ENCODE results near the gene PAFAH1B1.
A peak's percentile ranks its signal among the peaks of the same experiment; 100 is the strongest.

The PAFAH1B1 gene

DNA sequence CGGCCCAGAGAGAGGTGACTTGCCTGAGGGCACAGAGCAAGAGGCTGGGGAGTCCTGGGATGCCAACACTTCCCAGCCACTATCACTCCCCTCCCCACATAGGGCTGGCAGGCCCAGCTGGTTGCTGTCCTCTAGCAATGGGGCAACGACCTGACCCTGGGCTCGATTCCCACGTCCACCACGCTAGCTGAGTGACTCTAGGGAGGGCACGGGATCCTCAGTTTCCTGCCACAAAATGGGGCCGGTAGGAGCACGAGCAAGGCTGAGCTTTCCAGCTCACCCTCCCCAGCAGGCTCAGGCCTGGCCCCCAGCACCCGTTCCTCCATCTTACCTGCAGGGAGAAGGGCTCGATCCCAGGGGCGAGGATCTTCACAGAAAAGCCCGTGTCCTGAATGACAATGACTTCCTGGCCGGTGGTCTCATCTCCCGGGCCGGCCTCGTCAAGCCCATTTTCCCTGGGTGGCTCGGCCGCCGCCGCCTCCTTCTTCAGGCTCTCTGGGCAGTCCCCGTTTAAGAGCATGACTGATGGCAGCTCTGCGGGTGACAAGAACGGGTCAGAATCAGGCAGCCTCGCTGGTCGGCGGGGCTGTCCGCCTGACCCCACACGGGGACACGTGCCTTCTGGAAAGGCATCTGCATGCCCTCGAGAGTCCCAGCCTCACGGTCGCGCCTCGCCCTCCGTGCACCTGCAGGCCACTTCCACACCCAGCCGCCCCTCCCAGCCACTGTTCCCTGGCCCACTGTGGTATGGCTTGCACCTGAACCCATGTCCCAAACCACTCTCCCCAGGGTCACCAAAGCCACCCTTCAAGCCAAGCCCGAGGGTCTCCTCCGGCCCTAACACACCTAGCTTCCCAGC is 110.8 kb downstream of the PAFAH1B1 start:
- DNase-seq: no peak

GRCh38 chr17:2704890-2705248 is 111.4 kb downstream of the PAFAH1B1 start:
- no peak for DNase-seq

GRCh38 chr17:2705263-2705662 is 111.8 kb downstream of the PAFAH1B1 start:
- DNase-seq: no peak

- DNase-seq: no peak
Observed at GRCh38 chr17:2705888-2706795, 112.7 kb downstream of the PAFAH1B1 start.

- no peak for DNase-seq
Observed at GRCh38 chr17:2706911-2707510, 113.6 kb downstream of the PAFAH1B1 start.

GRCh38 chr17:2707721-2708584 is 114.5 kb downstream of the PAFAH1B1 start:
- peak; percentile 23 for DNase-seq

DNA sequence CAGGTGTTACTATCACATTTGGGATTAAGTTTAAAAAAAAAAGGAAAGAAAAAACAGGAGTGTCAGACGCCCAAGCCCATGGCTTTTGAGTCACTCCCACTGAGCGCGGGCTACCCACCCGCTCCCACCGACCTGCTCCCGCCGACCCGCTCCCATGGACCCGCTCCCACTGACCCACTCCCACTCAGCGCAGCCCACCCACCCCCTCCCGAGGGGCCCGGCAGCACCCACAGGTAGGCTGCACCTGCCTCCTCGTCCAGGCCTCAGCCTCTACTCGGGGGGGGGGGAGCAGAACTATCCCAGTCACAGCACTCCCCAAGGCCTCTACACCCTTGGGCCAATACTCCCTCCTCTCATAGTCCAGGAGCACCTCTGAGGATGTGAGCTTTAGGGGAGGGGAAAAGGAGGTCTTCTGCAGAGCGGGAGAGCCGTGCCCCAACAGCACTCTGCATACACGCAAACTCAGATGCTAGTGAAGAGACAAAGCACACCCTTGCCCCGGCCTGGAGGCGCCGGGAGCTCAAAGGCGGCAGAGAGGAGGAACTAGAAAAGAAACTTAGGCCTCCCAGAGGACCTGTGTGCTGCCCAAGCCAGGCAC is 115.2 kb downstream of the PAFAH1B1 start:
- no peak for DNase-seq

DNA sequence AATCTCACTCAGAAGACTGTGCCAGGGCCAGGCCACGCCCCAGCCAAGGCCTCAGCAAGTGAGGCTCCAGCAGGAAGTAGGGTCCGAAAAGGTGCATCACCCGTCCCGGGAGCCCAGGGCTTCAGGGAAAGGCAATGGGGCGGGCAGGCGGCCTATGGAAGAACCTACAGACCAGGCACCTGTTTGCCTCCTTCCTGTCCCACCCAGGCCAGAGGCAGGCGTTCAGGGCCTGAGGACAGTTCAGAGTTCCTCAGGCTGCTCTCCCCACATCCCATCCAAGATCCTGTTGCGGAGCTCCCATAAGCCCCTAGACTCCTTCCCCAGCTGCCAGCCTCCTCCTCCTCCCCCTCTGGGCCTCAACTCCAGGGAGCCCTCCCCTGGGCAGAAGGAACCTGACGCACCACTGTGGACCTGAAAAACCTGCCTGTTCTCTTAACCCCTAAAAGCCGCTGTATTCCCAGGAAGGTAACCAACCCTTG is 115.8 kb downstream of the PAFAH1B1 start:
- DNase-seq: no peak

GRCh38 chr17:2710071-2710802 is 116.8 kb downstream of the PAFAH1B1 start:
- no peak for DNase-seq

DNA sequence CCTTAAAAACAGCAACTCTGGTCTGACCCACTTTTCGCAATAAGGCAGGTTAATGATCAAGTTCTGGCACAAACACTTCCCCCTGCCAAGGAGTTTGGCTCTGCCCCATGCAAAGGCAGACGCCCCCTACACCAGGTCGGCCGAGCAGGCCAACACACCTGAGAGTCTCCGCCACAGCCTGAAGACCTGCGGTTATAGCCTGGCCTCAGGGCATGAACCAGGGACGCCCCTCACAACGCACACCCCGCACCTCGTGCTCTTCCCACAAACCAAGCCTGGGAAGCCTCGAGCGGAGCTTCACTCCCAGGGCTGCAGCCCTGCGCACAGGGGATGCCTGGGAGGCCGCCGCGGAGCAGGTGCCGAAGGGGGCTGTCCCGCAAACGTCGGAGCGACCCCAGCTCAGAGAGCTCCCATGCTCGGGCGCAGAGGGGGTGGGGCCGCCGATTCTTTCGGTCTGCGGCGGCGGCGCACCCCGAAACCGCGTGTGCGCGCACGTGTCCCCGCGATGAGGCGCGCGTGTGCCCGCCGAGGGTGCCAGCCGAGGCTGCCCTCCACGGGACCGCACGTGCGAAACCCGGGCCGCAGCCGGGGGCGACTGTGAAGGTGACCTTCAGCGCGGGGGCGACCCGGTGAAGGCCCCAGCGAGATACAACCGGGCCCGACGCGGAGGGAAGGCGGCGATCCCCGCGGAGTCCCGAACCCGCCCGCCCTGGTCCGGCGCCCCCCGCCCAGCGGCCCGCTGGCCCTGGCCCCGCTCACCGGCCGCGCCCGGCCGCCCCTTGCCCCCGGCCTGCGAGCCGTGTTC is 117.6 kb downstream of the PAFAH1B1 start:
- peak; percentile 36 for DNase-seq

DNA sequence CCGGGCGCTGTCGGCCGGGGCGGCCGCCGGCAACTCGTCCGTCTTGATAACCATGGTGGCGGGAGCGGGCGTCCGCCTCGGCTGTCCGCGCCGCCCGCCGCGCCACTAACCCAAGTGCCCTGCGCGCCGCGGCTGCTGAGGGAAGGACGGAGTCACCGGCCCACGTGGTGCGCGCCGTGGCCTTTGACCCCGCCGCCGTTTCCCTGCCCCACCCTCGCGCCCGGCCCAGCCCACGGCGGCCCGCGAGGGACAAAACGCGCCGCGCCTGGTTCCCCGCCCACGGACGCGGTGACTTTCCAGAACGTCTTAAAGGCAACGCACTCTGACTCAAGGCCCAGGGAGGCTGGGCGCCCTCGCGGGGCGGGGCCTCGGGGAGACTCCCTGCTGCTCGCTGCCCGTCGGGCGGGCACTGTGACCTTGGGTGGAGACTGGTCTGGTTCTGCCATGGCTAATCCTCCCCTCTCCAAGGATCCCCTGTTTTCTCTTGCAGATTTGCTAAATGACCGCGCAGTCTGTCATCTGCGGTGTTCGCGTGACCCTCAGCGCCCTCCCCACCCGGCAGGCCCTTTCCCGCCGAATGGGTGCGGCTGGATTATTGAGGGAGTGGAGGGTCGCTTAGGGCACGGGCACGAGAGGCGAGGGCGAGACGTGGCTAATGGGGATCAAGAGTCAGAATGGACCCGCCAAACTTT is 118.3 kb downstream of the PAFAH1B1 start, which contains the start of gene CLUH:
CLUH (minus strand) TSS at position 157 of the 692 bp plus-strand sequence; CDS start at position 54, 103 bp downstream.
- peak; percentile 97 for DNase-seq

GRCh38 chr17:2712300-2713043 is 119.0 kb downstream of the PAFAH1B1 start:
- DNase-seq: no peak

DNA sequence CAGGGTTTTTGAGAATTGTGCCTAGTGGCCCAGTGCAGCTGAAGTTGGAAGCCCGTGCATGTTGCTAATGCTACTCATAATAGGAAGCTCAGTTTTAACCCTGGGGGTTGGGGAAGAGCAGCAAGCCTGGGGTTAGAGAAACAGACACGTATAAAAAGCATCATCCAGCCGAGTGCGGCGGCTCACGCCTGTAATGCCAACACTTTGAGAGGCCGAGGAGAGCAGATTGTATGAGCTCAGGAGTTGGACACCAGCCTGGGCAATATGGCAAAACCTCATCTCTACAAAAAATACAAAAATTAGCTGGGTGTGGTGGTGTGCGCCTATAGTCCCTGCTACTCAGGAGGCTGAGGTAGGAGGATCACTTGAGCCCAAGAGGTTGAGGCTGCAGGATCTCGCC is 120.4 kb downstream of the PAFAH1B1 start:
- no peak for DNase-seq

DNA sequence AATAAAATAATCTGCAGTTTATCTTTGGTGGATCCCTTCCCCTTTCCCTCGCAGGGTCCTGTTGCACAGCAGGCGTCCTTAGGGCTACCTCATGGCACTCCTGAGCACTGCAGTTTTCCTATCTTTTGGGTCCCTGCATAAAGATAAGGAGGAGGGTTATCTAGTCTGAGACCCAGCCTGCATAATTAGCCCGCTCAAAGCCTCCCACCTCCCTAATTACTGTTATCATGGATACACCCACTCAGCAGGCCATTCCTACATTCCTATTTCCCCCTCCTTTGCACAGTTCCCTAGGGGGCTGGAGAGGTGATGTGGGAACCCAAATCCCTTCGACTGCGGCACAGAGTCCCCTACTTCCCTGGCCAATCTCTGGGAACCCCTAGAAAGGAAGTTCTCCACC is 123.2 kb downstream of the PAFAH1B1 start:
- DNase-seq: no peak

- no peak for DNase-seq
Observed at GRCh38 chr17:2718150-2718938, 124.9 kb downstream of the PAFAH1B1 start.

DNA sequence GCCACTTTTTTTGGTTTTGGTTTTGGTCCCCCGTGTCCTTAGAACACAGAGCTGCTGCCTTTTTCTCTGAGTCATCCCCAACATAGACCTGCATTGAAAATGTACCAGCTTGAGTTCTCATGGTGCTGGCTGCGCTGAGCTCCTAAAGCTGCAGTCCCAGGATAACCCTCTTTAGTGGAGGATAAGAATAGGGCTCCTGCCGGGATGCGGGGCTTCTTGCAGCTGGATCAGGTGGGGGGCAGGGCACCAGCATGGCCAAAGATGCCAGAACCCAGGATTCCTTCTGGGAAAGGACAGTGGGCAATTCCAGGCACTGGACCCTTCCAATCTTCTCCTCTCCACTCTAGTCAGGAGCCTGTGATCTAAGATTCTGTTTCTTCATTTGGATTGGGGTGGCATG is 126.4 kb downstream of the PAFAH1B1 start:
- no peak for DNase-seq

- DNase-seq: no peak
Observed at GRCh38 chr17:2721603-2722002, 128.1 kb downstream of the PAFAH1B1 start.

- no peak for DNase-seq
Observed at GRCh38 chr17:2722611-2723010, 129.2 kb downstream of the PAFAH1B1 start.

Measured in CD4-positive, alpha-beta T cell treated with Interleukin-17A for 4 hours (primary cell).